GM15510 (cell line): Measurements from ENCODE around the gene C1orf115.

Experiments
- POLR2A ChIP-seq: IDR thresholded peaks from 3 replicates; pipeline ENCODE4 v1.6.1; 2011; ENCODE audit warnings: borderline replicate concordance; ENCODE audit not compliant: insufficient read length; ENCODE audit errors: extremely low read depth

Gene C1orf115

DNA sequence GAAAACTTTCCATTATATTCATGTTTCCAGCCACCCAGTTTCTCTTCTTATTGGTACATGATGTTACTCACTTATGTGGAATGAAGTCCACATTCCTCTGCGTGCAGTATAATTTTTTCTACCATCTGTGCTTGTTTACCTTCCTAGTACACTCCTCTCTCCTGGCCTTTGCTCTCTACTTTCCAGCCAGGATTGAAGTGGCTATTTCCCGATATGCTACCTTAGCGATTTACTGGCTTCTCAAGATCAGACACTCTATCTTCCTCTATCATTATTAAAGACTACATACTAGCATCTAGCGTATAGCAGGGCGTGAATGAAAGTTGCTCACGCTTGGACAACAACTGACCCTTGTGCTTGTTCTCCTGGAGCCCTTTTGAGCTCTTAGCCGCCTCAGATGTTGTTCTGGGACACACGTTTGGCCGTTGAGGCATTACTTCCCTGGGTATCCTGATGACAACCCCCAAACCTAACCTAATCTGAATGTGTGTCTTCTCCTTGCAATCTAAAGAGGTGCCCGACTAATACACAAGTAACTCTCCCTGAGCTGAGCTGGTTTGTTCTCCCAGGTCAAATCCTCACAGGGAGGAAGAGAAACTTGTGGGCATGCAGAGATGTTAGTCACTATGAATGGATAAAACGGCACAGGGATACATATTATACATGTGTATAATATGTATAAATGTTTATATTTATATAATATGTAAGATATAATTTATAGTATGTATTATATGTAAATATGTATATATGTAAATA lies 44.6 kb downstream of the C1orf115 start:
- no peak for TF ChIP-seq POLR2A

- no peak for TF ChIP-seq POLR2A
Observed at GRCh38 chr1:220741349-220741748, 51.2 kb downstream of the C1orf115 start.

DNA sequence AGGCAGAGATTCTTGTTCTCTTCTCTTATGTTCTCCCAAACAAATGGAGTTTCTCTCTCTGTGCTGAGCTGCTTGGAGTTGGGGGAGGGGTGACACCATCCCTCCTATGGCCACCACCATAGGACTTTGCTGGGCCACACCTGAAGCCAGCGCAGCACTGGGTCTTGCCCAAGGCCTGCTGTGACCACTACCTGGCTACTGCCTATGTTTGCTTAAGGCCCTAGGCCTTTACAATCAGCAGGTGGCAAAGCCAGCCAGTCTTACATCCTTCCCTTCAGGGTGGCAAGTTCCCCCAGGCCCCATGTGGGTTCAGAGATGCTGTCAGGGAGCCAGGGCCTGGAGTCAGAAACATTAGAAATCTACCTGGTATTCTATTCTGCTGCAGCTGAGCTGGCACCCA lies 51.7 kb downstream of the C1orf115 start:
- TF ChIP-seq POLR2A, result no peak

GRCh38 chr1:220742520-220742919 lies 52.4 kb downstream of the C1orf115 start:
- no peak for TF ChIP-seq POLR2A

DNA sequence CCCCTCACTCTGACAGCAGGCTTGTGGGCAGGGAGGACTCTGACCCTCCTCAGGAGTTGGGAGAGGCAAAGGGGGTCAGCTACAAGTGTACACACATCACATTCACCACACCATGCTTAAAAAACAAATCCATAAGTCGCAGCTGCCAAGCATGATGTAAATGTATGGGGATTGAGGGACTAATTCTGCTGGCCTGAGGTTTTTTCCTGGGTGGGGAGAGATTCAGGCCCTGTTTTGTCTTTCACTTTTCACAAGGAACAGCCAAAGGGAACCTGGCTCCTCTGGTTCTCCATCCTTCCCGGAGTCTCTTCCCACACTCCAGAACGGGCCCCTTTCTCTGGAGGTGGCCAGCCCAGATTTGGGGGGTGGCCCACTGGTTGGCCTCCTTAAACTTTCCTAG lies 56.7 kb downstream of the C1orf115 start:
- no peak for TF ChIP-seq POLR2A

- no peak for TF ChIP-seq POLR2A
Observed at GRCh38 chr1:220747437-220748088, 57.4 kb downstream of the C1orf115 start.

GRCh38 chr1:220748089-220748934 lies 58.1 kb downstream of the C1orf115 start, which contains the start of gene MTARC2:
Gene MTARC2 (plus strand): TSS chr1:220748322. CDS start chr1:220748532, 210 bp downstream.
- TF ChIP-seq POLR2A, result peak; percentile 71
